GM19452 (cell line): ENCODE measurements around the gene STON2.
A peak's percentile ranks its signal among the peaks of the same experiment; 100 is the strongest.

Source experiments
- ATAC-seq: cut with Tn5 transposase; IDR thresholded peaks from one replicate; pipeline ENCODE4 v1.9.1; 2021; ENCODE audit not compliant: unreplicated experiment

The STON2 gene

GRCh38 chr14:81305065-81305464 lies 95.1 kb downstream of the STON2 start:
- no peak for ATAC-seq

- ATAC-seq, result peak; percentile 97
These were observed 96.7 kb downstream of the STON2 start for GRCh38 chr14:81303258-81303935.

GRCh38 chr14:81302638-81303037 lies 97.5 kb downstream of the STON2 start:
- no peak for ATAC-seq

- no peak for ATAC-seq
These were observed 98.3 kb downstream of the STON2 start for GRCh38 chr14:81301813-81302212.

GRCh38 chr14:81301371-81301770 lies 98.8 kb downstream of the STON2 start:
- ATAC-seq, result no peak

- no peak for ATAC-seq
These were observed 101.2 kb downstream of the STON2 start for GRCh38 chr14:81298911-81299310.

- ATAC-seq, result no peak
These were observed 102.0 kb downstream of the STON2 start for GRCh38 chr14:81298122-81298521.

- no peak for ATAC-seq
These were observed 103.9 kb downstream of the STON2 start for GRCh38 chr14:81295958-81296923.

GRCh38 chr14:81289516-81289915 lies 110.6 kb downstream of the STON2 start:
- no peak for ATAC-seq

- no peak for ATAC-seq
These were observed 113.4 kb downstream of the STON2 start for GRCh38 chr14:81286574-81287370.

- ATAC-seq, result no peak
These were observed 114.9 kb downstream of the STON2 start for GRCh38 chr14:81285245-81285644.

GRCh38 chr14:81281332-81281731 lies 118.8 kb downstream of the STON2 start:
- ATAC-seq, result no peak

- no peak for ATAC-seq
These were observed 119.9 kb downstream of the STON2 start for GRCh38 chr14:81280136-81280791.

- no peak for ATAC-seq
These were observed 123.0 kb downstream of the STON2 start for GRCh38 chr14:81277096-81277495.

- ATAC-seq, result peak; percentile 83
These were observed 123.8 kb downstream of the STON2 start for GRCh38 chr14:81276073-81277069.

GRCh38 chr14:81275305-81276072 lies 124.6 kb downstream of the STON2 start:
- no peak for ATAC-seq

- no peak for ATAC-seq
These were observed 126.1 kb downstream of the STON2 start for GRCh38 chr14:81273961-81274575.

- ATAC-seq, result no peak
These were observed 126.6 kb downstream of the STON2 start for GRCh38 chr14:81273521-81273920.
